Activated CD4-positive, alpha-beta T cell treated with anti-CD3 and anti-CD28 coated beads, Interleukin-2, amount 50 U/mL, for 1 hour (primary cell): ENCODE results near the gene JUND.

Experiments
- DNase-seq: peaks from one replicate; pipeline ENCODE4 v3.0.0-alpha.2; 2020

The JUND gene

DNA sequence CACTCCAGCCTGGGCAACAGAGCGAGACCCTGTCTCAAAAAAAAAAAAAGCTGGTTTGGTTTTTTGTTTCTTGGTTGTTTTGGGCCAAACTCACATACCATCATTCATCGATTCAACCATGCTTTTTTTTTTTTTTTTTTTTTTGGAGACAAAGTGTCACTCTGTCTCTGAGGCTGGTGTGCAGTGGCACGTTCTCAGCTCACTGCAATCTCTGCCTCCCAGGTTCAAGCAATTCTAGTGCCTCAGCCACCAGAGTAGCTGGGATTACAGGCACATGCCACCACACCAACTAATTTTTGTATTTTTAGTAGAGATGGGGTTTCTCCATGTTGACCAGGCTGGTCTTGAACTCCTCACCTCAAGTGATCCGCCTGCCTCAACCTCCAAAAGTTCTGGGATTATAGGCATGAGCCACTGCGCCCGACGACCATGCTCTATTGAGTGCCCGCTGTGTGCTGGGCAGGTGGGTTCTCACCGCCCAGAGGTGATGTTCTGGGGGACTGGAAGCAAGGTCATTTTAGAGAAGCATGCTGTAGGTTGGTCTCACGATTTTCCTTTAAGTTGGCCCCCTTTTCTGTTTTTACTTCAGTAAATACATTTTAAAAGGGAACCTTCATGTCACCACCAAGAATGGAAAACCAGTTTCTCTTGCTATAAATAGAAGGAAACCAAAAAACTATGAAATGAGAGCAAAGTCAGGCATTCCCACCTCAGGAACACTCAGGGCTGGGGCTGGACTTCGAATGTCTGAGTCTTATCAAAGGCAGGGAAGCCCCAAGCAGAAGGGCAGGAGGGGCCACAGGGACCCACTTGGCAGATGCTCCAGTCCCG is 8.3 kb upstream of the JUND start:
- no peak for DNase-seq

DNA sequence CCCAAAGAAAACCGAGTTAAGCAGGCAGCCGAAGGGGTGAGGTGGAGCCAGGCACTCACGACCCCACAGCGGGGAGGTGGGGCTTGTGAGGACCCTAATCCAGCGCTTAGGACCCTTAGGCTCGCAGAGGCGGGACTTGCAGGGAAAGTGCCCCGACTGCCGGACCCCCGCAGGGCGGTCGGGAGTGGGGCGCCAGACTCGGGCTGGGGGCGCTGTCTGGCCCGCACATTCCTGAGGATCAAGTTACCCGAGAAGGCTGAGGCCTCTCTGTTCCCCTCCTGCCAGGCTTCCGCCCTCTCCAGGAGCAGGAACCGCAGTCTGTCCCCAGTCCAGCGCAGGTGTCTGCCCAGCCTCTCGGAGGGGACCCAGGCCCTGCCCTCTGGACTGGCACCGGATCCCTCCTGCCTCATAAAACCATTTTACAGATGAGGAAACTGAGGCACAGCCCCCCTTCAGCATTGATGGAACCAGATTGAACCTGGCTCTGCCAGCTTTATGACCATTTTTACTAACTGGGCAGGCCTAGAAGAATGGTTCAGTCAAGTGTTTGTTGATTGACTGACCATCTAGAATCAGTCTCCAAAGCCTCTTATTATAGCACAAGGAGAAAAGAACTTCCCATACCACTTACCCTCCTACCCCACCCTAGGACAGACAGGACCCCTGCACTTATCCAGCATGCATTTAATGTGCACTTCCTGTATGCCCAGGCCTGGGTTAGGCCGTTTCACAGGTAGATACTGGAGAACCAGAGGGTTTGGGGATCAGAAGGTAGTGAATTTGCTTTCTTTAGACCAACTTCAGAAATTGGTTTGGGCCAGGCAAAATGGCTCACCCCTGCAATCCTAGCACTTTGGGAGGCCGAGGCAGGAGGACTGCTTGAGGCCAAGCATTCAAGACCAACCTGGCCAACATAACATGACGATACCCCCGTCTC is 6.7 kb upstream of the JUND start:
- no peak for DNase-seq

DNA sequence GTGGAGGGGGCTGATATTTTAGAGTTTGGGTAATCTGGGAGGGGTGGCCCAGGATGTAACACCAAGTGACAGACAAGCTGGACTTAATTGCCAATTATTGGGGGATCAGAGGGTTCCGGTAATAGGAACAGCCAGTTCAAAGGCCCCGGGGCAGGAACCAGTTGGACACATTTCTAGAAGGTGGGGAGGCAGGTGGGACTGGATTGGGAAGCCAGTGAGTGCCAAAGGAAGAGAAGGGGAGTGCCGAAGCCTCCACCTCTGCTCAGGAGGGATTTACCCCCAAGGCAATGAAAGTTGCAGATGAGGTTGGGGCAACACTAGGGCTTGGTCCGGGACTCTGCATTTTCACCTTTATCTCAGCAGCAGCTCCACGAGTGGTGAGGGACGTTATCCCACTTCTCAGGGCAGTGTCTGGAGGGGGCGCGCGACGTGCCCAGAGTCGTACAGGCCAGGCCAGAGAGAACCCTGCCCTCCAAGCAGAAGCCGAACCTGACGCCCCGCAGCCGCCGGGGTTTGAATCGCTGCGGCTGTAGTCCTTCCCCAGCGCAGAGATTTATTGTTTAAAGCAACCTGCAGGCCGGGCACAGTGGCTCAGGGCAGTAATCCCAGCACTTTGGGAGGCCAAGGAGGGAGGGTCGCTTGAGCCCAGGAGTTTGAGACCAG is 5.7 kb upstream of the JUND start:
- no peak for DNase-seq

DNA sequence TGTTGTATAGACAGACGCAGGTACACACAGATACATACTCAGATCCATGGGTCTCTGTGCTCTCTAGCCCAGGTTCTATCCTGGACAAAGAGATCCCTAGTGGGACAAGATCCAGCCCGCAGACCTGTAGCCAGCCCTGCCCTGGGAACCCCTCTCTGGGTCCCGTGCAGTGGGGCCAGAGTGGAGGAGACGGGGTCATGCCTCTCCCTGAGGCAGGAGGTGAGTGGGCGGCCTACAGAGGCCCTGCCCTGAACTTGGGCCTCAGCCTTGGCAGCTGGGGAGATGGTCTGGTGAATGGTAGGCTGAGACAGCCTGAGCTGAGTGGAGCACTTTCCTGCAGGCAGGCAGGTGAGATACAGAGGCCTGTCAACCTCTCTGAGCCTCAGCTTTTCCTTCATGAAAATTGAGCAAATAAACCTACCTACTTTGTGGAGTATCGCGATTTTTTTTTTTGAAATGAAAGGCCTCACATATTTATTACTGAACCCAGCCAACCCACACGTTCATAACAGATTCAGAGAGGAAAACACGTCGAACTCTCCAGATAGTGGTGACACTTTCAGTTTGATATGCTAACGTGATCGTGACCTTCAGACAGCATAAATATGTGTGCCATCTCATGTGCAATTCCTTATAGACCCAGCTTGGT is 3.4 kb upstream of the JUND start:
- no peak for DNase-seq

DNA sequence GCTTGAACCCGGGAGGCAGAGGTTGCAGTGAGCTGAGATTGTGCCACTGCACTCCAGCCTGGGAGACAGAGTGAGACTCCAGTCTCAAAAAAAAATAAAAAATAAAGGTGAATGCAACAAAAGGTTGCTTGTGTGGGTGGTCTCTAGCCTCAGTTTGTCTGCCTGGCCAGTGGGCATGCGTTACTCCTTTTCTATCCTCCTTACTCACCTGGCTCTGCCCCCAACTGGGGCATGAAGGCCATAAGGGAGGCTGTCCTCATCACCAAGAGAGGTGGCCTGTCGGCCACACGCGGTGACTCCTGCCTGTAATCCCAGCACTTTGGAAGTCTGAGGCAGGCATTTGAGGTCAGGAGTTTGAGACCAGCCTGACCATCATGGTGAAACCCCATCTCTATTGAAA is 1.9 kb upstream of the JUND start:
- DNase-seq: no peak

DNA sequence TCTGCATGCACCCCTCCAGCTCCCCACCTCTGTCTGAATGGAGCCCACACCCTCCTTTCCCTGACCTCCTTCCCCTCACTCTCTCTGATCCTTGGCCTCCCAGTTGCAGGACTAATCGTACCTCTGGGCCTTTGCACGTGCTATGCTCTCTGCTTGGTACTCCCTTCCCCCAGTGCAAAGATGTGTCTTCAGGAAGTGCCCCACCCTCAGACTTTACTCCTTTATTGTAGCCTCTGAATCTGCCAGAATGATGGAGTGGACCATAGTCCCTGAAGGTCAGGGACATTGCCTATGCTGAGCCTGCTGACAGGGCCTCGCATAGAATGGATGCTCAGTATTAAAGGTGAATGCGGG is 1.3 kb upstream of the JUND start:
- DNase-seq: no peak

DNA sequence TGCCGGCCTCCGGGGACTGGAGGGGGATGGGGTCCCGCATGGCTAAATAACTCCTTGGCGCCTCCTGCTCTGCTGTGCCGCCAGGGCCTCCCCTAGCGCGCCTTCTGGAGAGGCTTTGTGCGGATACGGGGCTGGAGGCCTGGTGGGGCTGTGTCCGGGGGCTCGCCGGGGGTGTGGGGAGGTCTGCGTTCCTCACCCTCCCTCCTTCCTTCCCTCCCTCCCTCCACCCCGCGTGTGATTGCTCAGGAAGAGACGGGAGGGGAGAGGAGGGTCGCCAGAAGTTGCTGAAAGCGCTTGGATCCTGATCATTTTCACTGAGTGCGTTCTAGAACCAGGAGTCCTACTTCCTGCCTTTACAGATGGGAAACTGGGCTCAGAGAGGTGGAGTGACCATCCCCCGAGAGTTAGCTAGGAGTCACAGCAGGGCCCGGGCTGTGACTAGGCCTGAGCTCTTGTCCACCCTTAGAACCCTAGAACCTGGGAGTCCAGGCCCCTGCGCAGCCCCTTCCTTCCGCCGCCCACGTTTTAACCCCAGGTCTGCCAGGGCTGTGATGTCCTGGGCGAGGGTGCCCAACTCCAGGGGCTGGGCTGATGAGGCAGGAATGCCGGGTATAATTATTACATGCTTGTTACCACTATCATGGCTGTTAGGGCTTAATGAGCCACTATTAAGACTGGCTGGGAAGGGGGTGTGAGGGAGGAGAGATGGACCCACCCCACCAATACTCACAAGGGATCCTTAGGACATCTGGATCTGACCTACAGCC is 782 bp upstream of the JUND start:
- DNase-seq: no peak

DNA sequence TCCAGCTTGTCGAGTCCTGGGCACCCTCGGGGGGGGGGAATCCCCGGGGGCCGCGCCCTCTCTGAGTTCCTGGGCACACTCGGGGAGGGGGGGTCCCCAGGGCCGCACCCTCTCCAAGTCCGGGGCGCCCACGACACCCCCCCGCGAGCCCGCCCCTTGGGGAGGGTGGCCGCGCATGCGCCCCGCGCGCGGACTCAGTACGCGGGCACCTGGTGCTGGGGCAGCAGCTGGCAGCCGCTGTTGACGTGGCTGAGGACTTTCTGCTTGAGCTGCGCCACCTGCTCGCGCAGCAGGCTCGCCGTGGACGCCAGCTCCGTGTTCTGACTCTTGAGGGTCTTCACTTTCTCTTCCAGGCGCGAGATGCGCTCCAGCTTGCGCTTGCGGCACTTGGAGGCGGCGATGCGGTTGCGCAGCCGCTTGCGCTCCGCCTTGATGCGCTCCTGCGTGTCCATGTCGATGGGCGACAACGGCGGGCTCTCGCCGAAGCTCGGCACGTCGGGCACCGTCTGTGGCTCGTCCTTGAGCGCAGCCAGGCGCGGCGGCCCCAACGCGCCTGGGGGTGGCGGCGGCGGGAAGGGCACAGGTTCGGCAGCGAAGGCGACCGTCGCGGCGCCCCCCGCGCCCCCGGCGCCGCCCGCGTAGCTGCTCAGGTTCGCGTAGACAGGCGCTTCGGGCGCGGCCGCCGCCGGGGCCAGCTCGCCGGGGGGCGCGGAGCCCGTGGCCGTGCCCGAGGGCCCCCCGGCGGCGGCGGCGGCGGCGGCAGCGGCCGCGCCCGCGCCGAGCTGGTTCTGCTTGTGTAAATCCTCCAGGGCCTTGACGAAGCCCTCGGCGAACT is 958 bp downstream of the JUND start:
- peak; percentile 66 for DNase-seq

DNA sequence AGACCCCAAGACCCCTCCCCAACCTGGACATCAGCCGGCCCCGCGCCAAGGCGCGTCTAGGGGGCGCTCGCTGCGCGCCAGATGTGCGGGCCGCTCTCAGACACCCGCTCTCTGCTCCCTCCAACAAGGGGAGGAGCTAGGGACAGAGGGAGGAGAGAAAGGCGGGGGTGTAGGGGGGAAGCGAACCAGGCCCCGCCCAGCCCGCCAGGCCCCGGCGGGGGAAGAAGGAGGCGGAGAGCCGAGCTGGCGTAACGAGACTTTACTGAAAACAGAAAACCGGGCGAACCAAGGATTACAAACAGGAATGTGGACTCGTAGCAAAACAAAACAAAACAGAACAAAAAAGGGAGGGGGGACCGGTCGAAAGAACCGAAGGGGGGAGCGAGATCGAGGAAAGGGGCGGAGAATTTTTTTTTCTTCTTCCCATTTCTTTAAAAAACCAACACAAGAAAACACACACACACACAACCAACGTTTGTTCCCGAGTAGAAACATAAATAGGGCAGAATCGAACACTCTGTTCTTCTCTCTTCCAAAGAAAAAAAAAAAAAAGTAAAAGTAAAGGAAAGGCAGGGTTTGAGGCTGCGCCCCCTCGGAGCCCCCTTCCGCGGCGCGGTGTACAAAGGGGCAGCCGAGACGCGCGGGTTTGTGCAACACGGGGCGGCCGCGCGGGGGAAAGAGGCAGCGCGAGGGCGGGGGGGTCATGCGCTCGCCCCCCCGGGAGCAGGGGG is 1.7 kb downstream of the JUND start:
- peak; percentile 86 for DNase-seq

DNA sequence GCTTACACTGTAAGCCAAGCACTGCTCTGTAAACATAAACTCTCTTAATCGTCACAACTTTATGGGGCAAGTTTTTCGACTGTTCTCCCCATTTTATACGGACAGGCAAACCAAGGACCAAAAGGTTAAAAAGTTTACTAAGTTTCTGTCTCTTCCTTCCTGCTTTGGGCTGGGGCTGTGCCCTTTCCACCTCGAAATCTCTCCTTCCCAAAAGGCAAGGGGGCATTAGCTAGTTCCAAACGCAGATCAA is 2.2 kb downstream of the JUND start:
- DNase-seq: no peak

DNA sequence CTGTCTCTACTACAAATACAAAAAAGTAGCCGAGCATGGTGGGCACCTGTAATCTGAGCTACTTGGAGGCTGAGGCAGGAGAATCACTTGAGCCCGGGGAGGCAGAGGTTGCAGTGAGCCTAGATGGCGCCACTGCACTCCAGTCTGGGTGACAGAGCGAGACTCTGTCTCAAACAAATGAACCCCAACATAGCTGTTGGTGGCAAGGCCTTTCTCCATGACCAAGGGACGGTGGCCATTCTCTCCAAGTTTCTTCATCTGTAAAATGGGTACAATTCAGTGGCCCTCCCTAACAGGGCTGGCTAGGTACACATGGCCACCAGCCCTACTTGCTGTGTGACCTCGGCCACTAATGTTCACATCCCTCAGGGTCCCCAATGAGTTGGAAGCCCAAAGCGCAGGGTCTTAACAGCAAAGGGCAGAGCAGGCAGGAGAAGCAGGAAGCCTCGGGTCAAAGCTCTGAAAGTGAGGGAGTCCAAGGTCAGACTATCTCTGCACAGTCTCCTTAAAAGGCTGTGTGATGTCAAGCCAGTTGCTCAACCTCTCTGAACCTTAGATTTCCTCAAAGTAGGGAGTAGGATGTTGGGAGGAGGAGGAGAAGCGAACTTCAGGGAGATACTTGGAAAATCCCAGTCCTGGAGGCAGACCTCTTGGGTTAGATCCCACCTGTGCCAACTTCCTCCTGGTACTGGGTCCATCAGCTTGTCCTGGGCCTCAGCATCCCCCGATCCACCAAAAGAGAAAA is 2.7 kb downstream of the JUND start:
- peak; percentile 65 for DNase-seq

DNA sequence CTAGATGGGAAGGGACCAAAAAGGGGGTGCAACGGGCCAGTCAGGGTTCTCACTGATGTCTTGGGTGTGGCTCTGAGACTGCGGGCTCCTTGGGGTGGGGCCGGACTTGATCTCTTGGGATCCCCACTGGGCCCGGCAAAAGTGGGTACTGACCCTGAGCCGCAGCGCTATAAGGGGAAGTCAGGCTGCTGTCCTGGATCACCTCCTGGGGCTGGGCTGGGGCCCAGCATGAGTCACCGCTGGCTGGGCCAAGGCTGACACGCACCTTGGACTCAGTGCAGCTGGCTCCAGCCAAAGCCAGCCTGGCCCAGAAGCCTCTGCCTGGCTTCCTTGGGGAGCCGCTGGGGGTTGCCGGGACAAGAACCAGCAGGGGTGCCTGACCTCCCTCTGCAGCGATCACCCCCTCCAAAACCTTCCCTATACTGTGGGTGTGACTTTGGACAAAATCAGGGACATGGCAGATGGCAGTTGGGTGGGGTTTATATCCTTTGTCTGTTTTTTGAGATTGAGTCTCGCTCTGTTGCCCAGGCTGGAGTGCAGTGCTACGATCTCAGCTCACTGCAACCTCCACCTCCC is 6.6 kb downstream of the JUND start:
- DNase-seq: no peak

DNA sequence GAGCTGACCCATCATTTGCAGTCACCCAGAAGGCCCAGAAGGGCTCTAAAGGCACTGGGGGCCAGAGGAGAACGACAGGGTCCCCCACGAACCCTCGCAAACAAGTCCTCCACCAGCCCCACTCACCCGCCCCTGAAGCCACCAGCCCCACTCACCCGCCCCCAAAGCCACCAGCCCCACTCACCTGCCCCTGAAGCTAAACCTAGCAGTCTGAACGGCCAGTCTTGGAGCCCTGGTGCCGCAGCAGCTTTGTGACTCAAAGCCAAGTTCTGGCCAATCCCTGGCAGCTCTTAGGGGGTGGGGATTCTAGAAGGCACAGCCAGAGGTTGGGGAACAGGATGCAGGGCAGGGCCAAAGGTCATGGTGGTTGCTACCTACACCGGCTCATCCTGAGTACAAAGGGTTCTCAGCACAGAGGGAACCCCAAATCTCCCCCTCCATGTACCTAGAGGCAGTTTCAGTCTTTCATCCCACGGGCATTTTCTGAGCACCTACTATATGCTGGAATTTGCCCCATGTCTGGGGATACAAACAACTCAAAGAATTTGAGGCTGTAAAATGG is 7.1 kb downstream of the JUND start, which contains the start of gene IQCN:
IQCN (minus strand) TSS at position 234 of the 562 bp plus-strand sequence. CDS start 4,974 bp downstream, outside the sequence.
- DNase-seq: no peak

DNA sequence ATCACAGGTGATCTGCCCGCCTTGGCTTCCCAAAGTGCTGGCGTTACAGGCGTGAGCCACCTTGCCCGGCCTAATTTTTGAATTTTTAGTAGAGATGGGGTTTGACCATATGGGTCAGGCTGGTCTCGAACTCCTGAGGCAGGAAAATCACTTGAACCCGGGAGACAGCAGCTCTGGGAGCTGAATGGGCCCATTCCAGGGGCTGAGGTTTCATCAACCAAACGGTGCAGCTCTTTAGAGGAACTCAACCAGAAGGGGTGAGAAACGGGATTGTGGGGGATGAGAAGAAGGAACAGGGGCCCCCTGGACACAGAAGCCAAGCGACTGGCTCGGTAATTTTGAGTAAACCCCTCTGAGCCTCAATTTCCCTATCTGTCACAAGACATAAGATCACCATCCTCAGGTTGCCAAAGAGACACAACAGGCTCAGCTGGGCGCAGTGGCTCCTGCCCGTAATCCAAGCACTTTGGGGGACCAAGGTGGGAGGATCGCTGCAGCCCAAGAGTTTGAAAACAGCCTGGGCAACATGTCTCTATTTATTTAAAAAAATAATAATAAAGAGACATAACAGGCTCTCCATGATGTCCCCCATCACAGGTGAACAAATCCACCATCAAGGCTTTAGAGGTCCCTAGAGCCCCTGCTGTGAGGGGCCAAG is 7.7 kb downstream of the JUND start:
- no peak for DNase-seq

DNA sequence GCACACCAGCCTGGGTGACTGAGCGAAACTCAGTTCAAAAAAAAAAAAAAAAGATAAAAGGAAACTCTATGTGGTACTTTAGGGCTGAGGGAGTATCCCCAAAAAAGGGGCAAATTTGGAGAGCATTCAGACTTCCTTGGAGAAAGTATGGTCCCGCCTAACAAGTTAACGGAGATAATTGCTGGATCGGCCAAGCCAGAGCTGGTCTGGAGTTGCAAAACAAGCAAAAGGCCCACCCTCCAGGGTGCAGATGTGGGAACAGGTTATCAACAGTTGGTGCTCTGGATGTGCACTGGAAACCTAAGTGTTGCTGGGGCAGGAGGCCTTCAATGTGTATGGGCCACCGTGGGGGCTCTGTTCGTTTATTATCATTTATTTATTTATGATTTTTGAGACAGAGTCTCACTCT is 10.0 kb downstream of the JUND start:
- no peak for DNase-seq

DNA sequence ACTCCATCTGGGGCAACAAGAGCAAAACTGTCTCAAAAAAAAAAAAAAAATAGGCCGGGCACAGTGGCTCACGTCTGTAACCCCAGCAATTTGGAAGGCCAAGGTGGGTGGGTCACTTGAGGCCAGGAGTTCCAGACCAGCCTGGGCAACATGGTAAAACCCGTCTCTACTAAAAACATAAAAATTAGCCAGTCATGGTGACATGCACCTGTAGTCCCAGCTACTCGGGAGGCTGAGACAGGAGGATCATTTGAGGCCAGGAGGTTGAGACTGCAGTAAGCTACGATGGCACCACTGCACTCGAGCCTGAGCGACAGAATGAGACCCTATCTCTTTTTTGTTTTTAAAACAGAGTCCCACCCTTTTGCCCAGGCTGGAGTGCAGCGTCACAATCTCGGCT is 11.1 kb downstream of the JUND start:
- no peak for DNase-seq

DNA sequence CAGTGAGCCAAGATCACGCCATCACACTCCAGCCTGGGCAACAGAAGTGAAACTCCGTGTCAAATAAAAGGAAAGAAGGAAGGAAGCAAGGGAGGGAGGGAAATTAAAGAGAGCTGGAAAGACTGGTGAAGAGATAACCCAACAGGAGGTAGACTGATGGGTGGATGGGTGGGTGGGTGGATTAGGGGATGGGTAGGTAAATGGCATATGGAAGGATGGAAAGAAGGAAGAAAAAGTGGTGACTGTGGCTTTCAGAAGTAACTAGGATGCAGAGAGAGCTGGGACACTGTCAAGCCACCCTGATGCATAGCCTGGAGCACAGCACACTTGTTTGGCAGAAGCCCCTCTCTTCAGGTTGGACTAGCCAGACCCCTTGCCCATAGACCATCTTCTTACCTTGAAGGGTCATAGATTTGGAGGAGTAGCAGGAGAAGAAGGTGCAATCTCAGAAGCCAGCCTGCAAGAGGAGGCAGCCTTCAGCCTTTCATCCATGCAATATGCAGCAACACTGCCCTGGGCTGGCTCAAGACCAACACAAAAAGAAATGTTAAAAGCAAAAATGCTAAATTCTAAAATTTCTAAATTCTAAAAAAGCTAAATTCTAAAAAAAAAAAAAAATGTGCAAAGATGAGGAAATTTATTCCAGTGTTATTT is 12.2 kb downstream of the JUND start:
- no peak for DNase-seq
